Chondrocyte (in vitro differentiated cells): ENCODE results near the gene TPP2. TPM values are rescaled to one million over a fixed set of nuclear protein-coding genes. Genes with fewer than 3 reads are reported as not detected.

ENCODE experiments used
- DNase-seq: peaks from one replicate; pipeline ENCODE4 v3.0.0; 2021; ENCODE audit warnings: mixed read lengths, low spot score
- H3K27ac Mint-ChIP-seq: one replicate; pipeline ENCODE4 v1.8.0; 2021; ENCODE audit warnings: mild to moderate bottlenecking, moderate library complexity, mixed read lengths; ENCODE audit not compliant: unreplicated experiment
- H3K27me3 Mint-ChIP-seq: 2 replicates; pipeline ENCODE4 v1.8.0; 2021; ENCODE audit warnings: low read depth, mixed read lengths
- H3K36me3 Mint-ChIP-seq: 2 replicates; pipeline ENCODE4 v1.8.0; 2021; ENCODE audit warnings: low read depth, mixed read lengths
- H3K4me1 Mint-ChIP-seq: 2 replicates; pipeline ENCODE4 v1.8.0; 2021; ENCODE audit warnings: low read depth, mild to moderate bottlenecking, mixed read lengths
- H3K4me3 Mint-ChIP-seq: one replicate; pipeline ENCODE4 v1.8.0; 2021; ENCODE audit warnings: mild to moderate bottlenecking, moderate library complexity, mixed read lengths; ENCODE audit not compliant: unreplicated experiment
- H3K9me3 Mint-ChIP-seq: 2 replicates; pipeline ENCODE4 v1.8.0; 2021; ENCODE audit warnings: low read depth, mixed read lengths
- total RNA-seq: library from RNA; stranded (reverse); gene quantifications from 3 replicates; pipeline ENCODE4 v1.2.1, GENCODE V29; 2021
- TF ChIP-seq, protein P1 (sequence below): fragments of 200-600 bp; sonication (generic); IDR thresholded peaks from 2 replicates; pipeline ENCODE4 v1.5.0; 2021; ENCODE audit warnings: antibody characterized with exemption, mild to moderate bottlenecking, moderate library complexity

TPP2 gene
- total RNA-seq, 1 donor from 2014 or later = 27.8 TPM

DNA sequence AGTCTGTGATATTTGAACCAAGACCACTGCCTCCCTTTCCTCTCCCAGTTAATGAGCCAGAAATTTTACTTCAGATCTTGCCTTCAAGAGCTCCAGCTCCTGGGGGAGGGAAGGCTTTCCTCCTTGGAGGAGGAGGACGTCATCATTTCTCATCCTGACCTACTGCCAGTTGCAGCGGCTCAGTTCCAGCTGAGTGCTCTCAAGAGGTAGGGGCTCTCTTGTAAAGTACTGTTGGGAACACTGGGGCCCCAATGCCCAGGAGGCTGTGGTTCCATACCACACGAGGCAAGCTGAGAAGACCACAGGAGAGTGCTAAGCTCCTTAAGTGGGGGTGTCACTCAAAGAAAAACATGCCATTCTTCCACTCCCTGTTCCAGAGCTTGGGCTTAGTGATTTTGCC, 61.9 kb downstream of the TPP2 start:
- Mint-ChIP-seq H3K9me3 (peaks cover 8% of the 10 kb centered on the region), H3K4me1 (no peaks in the 10 kb centered on the region), H3K27ac (no peak overlapping the region), H3K27me3 (no peaks in the 10 kb centered on the region), H3K36me3 (peaks cover 25% of the 10 kb centered on the region), H3K4me3 (no peak overlapping the region)
- TF ChIP-seq, protein P1, sequence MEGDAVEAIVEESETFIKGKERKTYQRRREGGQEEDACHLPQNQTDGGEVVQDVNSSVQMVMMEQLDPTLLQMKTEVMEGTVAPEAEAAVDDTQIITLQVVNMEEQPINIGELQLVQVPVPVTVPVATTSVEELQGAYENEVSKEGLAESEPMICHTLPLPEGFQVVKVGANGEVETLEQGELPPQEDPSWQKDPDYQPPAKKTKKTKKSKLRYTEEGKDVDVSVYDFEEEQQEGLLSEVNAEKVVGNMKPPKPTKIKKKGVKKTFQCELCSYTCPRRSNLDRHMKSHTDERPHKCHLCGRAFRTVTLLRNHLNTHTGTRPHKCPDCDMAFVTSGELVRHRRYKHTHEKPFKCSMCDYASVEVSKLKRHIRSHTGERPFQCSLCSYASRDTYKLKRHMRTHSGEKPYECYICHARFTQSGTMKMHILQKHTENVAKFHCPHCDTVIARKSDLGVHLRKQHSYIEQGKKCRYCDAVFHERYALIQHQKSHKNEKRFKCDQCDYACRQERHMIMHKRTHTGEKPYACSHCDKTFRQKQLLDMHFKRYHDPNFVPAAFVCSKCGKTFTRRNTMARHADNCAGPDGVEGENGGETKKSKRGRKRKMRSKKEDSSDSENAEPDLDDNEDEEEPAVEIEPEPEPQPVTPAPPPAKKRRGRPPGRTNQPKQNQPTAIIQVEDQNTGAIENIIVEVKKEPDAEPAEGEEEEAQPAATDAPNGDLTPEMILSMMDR = no peak
- DNase-seq = no peak

GRCh38 chr13:102659168-102659713, 62.5 kb downstream of the TPP2 start:
- Mint-ChIP-seq H3K4me3 (no peak overlapping the region), H3K9me3 (peaks cover 8% of the 10 kb centered on the region), H3K27ac (no peak overlapping the region), H3K4me1 (no peaks in the 10 kb centered on the region), H3K36me3 (peaks cover 25% of the 10 kb centered on the region), H3K27me3 (no peaks in the 10 kb centered on the region)
- no peak for DNase-seq
- TF ChIP-seq, protein P1 = no peak

DNA sequence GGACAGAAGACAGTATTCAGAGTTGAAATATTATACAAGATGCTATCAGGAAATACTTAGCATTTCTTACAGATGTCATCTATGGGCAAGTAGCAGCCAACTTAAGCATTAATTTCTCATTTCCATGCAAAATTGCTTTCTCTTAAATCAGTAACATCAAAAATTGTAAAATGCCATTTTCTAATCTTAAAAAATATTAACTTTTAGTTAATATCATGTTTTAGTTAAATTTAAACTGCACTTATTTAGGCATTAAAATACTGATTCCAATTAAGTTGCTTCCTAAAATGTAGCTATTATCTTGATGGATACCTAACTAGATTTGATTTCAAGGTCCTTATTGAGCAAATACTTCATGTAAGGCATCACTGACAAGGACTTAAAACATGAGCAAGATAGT, 70.2 kb downstream of the TPP2 start:
- TF ChIP-seq, protein P1 = no peak
- Mint-ChIP-seq H3K27me3 (no peaks in the 10 kb centered on the region), H3K4me1 (no peaks in the 10 kb centered on the region), H3K9me3 (peaks cover 26% of the 10 kb centered on the region), H3K27ac (no peak overlapping the region), H3K4me3 (no peak overlapping the region), H3K36me3 (peaks cover 38% of the 10 kb centered on the region)
- no peak for DNase-seq

DNA sequence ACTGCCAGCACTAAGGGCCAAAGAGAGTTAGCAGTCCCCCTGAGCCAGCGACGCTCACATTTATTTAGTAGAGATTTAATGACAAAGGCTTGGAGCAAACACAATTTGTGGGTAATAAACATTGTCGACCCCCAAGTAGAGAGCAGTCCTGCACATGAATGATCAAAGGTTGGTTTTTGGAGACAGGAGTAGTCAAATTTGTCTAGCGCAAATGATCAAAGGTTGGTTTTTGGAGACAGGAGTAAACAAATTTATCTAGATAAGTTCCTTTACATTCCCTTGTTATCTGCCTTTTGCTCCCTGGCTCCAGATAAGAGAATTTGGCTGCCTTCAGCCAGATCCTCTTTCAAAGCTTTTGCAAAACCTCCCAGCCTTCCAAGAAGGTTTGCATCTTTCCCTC, 71.1 kb downstream of the TPP2 start:
- Mint-ChIP-seq H3K36me3 (peaks cover 41% of the 10 kb centered on the region), H3K27me3 (no peaks in the 10 kb centered on the region), H3K4me1 (no peaks in the 10 kb centered on the region), H3K9me3 (peaks cover 26% of the 10 kb centered on the region), H3K27ac (no peak overlapping the region), H3K4me3 (no peak overlapping the region)
- TF ChIP-seq, protein P1 = no peak
- no peak for DNase-seq

GRCh38 chr13:102670130-102670529, 73.3 kb downstream of the TPP2 start:
- DNase-seq = no peak
- no peaks in the 10 kb centered on the region for H3K4me1 Mint-ChIP-seq
- no peak overlapping the region for H3K4me3 Mint-ChIP-seq
- TF ChIP-seq, protein P1 = no peak
- no peaks in the 10 kb centered on the region for H3K27me3 Mint-ChIP-seq
- H3K36me3 Mint-ChIP-seq = peaks cover 45% of the 10 kb centered on the region
- H3K9me3 Mint-ChIP-seq = peaks cover 26% of the 10 kb centered on the region
- H3K27ac Mint-ChIP-seq = no peak overlapping the region
